HG02623 (cell line): ENCODE measurements around the gene ZNF175.

Experiments
- ATAC-seq: cut with Tn5 transposase; IDR thresholded peaks from one replicate; pipeline ENCODE4 v1.9.1; 2021; ENCODE audit warnings: moderate library complexity; ENCODE audit not compliant: unreplicated experiment

ZNF175 gene

DNA sequence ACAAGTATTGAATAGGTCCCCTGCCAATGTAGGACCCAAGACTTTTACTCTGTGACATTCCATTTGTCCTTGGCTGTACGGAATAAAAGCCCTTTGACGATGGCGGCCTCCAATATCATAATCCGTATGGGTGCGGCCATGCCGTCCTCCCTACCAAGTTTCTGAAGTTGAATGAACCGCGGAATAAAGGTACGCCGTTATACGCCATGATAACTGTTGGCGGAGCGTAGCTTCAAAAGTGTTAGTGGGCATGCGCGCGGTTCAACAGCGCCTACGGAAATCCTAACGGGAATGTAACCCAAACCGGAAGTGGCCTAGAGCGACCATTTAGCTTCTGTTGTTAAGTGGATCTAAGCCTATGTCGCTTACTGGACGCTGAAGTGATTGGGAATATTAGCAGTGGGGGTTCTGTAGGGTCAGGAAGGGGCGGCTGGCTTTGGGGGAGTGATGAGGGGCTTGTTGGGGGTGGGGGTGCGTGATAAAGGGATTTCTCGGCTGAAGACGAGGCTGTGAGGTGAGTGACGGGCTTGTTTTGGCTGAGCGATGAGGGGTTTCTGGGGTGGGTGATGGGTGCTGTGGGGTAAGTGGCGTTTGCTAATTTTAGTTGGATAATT lies at the start of gene ZNF175:
ZNF175 (plus strand) TSS at position 322 of the 614 bp plus-strand sequence. CDS start 2,047 bp downstream, outside the sequence.
- ATAC-seq = peak; percentile 81

DNA sequence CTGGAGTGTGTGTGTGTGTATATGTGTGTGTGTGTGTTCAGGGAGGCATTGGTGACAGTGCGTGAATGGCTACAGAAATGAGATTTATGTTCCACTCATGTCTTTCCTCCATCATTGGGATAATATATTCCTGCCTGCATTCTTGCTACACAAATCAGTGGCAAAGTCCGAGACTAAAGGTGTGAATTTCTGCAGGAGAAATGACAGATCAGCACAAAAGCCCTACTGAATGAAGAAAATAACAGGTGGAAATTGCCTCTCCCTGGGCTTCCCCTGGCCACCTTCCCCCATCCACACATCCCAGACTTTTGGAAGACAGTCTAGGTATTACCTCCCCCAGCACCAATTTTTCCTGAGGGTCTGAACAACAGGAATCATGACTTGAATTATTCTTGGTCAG lies 49.7 kb upstream of the ZNF175 start:
- ATAC-seq = no peak

GRCh38 chr19:51521781-51522180 lies 49.3 kb upstream of the ZNF175 start:
- no peak for ATAC-seq

- no peak for ATAC-seq
Measured at GRCh38 chr19:51524666-51525264, 46.3 kb upstream of the ZNF175 start.

DNA sequence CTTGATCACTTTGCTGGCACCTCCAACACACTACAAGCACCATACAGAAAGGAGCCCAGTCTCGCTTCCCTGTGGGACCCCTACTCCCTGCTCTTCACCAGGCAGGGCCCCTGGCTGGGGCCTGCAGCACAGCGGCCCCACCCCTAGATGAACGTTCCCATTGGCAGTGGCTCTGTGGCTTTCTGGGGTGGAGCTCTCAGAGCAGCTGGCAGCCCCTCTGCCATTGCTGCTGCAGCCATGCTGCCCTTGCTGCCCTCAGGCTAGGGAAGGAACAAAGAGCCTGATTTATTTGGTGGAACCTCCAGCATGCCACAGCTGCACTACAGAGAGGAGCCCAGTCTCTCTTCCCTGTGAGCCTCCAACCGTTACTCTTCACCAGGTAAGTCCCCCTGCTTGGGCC lies 45.4 kb upstream of the ZNF175 start:
- no peak for ATAC-seq

DNA sequence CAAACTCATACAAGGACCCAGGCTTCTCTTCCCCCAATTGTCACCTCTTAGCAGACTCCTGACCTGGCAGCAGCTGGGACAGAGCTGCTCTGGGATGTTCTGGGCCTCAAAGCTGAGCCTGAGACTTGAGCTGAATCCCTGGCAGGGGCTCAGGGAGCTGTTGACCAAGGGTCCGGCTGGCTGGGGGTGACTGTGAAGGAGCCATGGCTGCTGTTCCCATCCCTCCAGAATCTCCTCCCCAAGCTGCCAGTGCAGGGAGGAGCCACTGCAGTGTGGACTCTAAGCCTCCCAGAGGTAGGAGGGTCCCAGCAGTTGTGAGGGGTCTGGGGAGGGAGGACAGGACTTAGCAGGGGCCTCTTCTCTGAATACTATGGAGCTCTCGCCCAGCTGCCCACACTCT lies 41.8 kb upstream of the ZNF175 start:
- no peak for ATAC-seq

GRCh38 chr19:51530616-51531015 lies 40.5 kb upstream of the ZNF175 start:
- ATAC-seq = no peak

DNA sequence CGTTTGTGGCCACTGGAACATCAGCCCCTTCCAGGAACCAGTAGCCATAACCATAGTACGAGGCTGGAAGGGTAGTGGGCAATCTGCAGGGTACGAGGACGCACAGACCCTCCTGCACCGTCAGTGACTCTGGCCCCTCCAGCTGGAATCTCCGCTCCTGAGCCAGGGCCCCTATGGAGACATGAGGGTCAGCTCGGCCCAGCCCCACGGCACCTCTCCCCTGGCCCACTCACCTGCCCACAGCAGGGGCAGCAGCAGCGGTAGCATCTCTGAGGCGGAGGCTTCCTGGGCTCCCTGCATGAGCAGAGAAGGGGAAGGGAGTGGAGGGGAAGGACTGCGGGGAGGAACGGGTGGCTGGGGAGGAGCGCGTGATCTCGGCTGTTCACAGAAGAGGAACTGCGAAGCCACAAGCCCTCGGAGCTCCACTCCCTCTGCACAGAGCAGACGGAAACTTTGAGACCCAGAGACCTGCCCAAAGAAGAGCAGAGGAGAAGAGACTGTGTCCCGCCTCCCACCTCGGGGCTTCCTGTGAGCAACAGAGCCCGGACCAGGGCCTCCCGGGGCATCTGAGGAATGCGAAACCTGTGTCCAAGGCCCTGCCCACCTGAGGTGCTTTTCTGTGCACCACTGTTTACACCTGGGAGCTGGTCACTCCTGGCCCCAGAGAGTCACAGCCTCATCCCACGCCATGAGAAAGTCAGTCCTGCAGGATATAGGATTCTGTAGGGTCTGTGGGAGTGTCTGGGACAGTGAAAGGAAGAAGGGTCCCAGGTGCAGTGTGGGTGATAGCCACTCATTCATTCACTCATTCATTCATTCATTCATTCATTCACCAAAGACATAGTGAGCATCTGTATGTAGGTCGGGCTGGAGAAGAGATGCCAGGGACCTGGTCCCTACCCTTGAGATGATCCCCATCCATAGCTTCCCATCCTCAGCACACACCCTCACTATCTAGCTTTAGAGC lies 39.5 kb upstream of the ZNF175 start, which contains the start of gene SIGLEC6:
SIGLEC6 (minus strand) TSS at position 322 of the 967 bp plus-strand sequence; CDS start at position 300, 22 bp downstream.
- peak; percentile 66 for ATAC-seq

DNA sequence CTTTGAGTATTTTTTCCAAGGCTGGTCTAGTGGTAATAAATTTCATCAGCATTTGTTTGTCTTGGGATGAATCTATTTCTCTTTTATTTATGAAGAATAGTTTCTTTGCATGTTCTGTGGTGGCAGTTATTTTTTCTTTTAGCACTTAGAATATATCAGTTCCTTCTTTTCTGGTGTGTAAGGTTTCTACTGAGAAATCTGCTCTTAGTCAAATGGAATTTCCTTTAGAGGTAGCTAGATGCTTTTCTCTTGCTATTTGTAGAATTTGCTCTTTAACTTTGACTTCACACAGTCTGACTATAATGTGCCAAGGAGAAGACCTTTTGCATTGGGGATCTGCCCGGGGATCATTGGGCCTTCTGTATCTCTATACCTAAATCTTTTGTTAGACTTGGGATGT lies 35.5 kb upstream of the ZNF175 start:
- ATAC-seq = no peak

GRCh38 chr19:51539821-51540366 lies 31.2 kb upstream of the ZNF175 start:
- ATAC-seq = no peak

DNA sequence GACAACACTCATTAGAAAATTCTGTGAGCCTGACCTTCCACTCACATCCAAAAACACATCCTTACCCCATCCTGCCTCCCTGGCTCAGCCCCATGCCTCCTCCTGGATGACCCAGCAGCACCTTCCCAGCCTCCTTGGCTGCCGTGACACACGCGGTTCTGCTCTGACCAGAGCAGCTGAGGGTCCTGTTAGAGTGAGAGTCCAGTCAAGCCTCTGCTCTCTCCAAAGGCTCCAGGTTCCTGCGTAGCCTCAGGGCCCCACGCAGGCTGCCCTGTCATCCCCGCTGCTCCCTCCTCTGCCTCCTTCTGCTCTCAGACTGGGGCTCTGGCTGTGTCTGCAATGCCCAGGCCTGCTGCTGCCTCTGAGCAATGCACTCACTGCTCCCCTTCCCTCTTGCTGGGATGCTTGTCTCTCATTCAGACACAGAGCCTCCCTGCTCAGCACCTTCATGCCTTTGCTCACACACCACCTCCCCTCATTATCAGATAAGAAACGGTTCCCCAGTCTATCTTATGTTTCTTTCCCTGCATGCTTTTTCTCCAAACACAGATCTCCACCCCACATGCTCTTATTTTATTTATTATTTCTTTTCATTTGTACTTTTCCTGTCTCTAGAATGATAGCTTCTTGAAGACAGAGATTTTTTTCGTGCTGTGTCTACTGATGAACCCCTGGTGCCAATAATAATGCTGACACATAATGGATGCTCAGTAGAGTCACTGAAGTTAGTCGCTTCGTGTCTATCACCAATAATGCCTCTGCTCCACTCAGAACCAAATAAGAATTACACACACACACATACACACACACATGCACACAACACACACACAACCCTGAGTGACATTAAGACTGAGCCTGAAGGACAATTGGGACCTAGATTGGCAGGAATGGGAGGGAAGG lies 29.4 kb upstream of the ZNF175 start:
- no peak for ATAC-seq

- ATAC-seq = no peak
Measured at GRCh38 chr19:51542699-51543098, 28.4 kb upstream of the ZNF175 start.

DNA sequence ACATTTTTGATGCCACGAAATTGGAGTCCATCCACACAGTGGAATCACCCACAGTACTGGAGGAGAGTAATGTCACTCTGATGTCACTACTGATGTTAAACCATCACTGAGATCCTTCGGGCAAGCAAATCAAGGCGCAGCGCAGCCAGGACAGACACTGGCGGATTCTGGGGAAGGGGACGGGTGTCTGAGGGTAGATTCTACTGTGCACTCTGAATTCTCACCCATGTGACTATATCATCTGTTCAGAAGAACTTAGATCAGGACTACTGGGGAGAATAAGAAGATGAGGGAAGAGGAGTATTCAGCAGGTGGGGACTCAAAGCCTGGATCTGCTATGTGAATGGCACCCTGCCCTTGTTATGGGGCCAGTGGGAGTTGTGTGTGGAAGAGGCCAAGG lies 27.0 kb upstream of the ZNF175 start:
- no peak for ATAC-seq

- no peak for ATAC-seq
Measured at GRCh38 chr19:51546107-51546649, 24.9 kb upstream of the ZNF175 start.

- ATAC-seq = no peak
Measured at GRCh38 chr19:51546650-51547396, 24.3 kb upstream of the ZNF175 start.

DNA sequence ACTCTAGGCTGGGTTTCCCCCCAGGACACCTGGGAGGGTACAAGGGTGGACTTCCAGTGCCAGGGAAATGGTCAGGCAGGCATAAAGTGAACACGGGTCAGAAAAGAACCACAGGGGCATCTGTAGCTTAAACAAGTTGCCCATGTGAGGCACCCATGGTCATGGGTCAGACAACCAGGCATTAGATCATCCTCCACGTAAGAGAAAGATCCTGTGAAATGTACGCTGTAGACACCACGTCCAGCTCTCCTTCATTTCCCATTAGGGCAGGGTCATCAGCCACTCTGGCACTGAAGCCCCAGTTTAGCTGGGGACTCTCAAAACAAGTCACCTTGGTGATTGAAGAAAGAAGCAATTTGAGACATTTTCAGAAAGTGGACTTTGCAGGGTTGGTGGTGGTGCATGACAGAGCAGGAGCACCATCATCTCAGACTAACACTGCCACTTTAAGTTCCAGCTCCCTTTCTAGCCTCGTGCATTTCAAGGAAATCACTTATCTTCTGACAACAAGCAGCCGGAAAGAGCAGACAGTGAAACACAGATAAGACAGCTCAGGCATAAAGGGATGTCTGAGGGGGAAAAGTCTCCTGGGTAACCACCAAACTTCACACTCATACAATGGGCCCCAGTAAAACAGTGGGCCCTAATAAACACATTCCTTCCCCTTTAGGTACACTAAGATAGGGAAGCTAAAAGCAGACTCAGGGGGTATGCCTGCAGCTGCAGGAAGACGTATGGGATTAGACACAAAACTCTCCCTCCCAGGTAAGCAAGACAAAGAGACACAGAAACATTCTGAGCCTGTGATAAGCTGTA lies 23.5 kb upstream of the ZNF175 start:
- no peak for ATAC-seq

DNA sequence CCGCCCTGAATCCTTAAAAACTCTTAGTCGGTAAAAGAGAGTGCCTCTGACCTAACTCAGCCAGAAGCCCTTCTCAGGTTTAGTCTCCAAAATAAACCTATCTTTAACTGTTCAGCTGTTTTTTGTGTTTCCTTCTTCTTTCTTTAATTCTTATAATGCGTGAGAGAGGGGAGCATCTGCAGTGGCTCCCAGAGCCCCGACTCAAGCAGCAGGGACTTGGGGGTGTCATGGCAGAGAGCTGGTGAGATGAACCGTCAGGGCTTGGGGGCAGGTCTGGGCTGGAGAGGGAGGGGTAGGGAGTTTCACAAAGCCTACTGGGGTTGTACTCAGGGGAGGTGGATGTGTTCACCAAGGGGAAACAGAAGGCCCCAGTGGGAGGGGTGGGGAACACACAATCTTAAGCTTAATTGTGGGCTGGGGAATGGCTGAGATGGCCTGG lies 22.9 kb upstream of the ZNF175 start:
- ATAC-seq = no peak

GRCh38 chr19:51548891-51549305 lies 22.2 kb upstream of the ZNF175 start:
- no peak for ATAC-seq
